Measurements from ENCODE around the gene HDAC9.

The HDAC9 gene

DNA sequence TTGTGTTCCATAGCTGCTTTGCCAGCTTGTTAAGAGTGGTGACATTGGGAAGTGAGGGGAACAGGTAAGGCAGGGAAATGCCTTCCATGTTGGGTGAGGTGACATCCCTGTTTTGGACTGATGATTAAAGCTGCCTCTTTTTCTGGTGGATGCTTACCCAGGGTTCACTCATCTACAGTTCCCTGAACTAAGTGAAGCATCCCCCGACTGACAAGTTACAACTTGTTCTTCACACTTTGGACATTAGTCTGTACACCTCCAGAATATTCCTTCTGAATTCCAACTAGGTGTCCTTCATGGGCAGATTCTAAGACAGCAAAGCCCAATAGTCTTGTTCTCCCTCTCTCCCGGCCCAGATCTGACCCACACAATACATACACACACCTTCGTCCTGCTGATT, 63.4 kb downstream of the HDAC9 start:
- DNase-seq = no peak

DNA sequence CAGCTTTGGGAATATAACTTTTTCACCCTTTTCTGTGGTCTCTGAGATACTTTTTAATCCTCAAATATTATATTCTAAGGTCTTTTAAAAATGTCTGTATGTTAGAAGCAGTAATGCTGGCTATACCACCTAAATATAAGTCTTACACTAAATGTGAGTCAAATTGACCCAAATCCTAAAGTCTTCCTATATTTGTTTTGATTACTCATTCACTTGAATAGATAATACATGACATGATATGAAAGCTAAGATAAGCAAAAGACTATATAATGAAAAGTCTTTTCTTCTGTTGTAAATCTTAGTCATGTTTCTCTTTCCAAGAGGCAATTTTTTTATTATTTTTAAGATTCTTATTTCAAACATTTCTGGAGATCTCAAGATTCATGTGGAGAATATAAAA, 64.2 kb downstream of the HDAC9 start:
- no peak for DNase-seq

DNA sequence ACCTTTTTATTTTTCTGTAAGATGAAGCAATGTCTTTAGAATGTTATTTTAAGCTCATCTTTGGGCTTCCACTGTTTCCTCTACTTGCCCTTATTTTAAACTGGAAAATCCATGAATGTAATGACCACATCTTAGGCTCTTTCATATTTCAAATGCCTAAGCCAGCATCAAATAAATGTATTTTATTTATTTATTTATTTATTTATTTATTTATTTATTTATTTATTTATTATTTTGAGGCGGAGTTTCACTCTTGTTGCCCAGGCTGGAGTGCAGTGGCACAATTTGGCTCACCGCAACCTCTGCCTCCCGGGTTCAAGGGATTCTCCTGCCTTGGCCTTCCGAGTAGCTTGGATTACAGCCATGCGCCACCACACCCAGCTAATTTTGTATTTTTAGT, 69.2 kb downstream of the HDAC9 start:
- DNase-seq = no peak

DNA sequence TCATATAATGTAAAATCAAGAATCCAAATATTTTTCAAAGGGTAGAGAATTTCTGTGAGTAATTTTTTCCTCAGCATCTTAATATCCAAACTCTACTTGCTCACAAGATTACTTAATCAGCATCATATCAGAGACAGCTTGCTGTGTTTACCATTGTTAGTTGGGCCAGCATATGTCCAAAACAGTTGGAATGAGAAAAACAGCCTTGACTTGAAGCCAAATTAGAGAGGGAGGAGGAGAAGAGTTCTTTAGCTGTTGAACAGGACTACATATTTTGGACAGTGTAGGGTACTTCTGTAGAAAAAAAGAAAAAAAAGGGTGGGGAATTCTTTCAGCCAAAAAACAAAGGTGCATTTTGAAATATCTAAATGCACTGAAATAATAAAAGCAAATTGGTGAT, 69.8 kb downstream of the HDAC9 start:
- DNase-seq = no peak

DNA sequence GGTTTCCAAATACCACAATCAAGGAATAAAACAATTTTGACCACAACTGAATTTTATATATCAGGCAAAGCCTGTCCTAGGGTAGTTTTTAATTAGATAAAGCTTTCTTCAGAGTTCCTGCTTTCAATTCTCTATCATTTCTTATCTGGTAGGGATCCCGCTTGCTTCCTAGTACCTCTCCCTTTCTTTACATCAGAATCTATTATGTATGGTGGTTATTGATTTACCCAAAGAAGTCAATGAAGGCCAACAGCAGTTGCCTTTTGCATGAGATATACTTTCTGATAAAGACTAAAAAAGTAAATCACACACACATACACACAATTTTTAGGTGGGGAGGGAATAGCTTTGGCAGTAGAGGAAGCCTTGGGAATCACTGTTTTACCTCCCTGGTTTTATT, 70.7 kb downstream of the HDAC9 start:
- no peak for DNase-seq

DNA sequence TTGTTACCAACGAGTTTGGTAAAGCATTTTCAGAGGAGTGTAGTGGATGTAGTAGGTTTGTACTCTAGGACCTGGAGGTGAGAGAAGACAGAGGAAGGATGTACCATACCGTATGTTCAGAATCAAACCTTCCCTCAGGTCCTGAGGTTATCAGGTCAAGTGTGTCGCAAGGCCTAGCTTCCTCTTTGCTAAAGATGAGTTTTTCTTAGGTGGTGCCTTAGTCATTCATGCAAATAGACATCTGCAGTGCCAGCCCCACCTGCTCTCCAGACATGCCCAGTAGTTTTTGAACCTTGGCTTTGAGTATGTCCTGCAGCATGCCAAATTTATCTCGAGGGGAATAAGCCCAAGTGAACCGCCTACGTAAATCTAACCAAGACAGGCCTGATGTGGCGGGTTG, 71.3 kb downstream of the HDAC9 start:
- no peak for DNase-seq

DNA sequence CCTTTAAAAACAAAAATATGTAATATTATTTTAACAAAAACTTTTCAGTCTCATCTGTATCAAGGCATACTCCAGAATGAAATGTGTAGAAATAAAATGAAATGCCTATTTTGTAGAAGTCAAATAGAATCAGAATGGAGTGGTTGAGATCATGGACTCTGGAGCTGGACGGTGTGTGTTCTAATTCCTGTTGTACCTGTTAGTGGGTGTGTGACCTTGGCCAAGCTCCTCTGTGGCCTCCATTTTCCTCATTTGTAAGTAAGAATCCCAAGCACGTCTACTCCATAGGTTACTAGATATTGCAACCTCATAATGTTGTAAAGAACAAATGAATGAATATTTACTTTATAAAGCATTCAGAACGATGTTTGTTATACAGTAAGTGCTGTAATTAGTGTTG, 74.9 kb downstream of the HDAC9 start:
- no peak for DNase-seq

DNA sequence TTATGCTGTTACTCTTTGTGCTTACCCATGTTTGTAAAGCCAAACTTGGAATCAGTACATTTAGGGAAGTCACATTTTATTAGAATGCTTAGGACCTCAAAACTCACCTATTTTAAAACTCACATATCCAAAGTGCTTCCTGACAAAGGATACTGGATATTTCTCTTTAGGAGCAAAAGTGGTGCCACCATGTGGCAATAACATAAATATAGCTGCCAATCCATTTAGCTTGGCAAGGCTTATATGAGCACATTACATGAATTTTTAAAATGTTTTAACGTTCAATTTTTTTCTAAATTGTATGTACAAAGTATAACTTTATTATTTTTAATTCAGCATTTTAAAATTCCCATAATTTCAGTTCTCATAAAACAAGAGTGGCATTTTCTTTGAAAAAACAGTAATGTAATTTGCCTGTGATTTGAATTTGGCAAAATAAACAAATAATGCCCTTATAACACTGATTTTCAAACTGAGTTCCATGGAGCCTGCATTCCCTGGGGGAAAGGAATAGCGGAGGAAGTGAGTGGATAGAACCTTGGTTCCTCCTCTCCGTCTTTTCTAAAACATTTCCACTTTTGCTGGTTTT, 75.4 kb downstream of the HDAC9 start:
- no peak for DNase-seq

DNA sequence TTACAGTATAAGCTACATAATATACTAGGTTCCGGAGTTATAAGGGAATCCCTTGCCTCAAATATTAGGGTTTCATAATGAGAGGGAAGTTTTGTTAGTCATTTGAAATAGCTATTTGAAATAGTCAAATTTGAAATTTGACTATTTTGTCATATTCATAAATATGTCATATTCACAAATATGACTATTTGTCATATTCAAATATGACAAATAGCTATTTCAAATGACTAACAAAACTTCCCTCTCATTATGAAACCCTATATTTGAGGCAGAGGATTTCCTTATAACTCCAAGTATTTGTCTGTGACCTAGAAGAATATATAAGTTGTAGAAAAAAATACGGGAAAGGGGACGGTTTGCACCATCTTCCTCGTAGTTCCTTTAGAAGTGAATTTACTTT, 76.6 kb downstream of the HDAC9 start:
- no peak for DNase-seq

DNA sequence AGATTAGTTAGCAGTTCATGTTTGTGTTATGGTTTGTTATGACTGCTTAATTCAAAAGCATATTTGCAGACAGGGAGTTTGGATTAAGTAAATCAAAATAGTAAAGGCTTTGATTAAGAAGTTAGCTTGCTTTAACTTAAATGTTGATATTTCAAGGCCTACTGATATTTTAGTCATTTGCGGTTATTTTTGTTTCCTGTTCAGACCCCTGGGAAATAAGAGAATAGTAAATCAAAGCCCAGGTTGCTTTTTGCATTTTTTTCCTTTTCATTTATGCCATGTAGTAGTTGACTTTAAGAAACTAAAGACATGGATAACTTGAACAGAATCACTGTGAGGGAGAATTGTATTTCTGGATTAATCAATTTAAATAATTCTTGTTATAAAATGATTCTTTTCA, 77.3 kb downstream of the HDAC9 start:
- DNase-seq = no peak

DNA sequence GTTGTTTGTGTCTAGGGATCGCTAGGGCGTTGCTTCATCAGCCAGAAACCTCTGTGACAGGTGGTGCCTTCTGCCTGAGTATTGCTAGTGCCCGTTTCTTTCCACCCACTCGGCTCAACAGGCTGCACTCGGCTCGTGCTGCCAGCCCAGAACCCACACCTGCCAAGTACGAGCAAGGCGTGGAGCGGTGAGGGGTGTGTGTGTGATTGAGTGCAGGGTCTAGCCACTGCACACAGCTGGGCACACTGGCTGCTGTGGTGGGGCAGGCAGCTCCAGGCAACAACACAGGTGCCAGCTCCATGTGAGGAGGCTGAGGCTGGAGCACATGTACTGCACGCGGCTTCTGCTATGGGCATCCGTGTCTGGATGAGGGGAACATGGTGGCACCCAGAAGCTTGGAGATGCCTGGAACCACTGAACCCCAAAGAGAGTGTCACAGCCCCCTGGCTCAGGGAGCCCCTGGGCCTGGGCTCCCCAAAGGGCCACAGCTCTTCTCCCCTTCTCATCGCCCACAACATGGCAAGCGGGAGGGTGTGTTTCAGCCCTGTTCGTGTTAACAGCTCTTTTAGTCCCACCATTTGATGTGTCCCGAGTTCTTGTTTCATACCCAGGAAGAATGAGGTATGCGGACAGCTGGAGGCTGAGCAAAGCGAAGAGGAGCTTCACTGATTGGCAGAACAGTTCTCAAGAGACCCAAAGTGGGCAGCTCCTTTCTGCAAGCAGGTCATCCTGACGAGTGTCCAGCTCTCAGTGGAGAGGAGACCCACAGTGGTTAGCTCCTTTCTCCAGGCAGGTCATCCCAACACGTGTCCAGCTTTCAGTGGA, 78.1 kb downstream of the HDAC9 start:
- DNase-seq = no peak

DNA sequence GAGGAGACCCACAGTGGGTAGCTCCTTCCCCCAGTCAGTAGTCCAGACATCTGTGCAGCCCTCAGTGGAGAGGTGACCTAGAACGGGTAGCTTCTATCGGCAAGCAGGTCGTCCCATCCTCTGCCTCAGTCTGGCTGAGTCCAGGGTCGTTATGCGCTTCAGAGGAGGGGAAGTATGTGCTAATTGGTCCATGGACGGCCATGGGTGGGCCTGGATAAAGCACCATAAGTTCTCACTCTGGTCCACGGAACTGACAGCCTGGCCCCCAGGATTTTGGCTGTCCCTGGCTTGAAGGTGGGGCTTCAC, 78.6 kb downstream of the HDAC9 start:
- DNase-seq = no peak

DNA sequence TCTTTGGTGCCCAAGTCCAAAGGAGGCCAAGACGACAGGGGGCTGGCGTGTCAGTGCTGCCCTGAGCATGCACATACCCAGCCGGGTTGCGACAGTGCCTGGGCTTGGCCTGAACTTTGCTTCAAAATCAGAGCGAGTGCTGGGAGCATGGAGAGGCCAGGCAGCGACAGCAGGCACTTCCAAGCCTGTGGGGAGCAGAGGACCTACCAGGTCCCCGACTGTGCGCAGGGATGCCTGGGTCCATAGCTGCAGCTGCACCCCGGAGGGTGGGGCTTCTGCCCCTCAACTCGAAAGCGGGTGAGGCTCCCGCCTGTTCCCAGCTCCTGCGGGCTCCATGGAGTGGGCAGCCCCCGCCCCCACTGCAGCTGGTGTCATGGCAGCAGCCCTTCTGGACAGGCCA, 79.1 kb downstream of the HDAC9 start:
- DNase-seq = no peak

DNA sequence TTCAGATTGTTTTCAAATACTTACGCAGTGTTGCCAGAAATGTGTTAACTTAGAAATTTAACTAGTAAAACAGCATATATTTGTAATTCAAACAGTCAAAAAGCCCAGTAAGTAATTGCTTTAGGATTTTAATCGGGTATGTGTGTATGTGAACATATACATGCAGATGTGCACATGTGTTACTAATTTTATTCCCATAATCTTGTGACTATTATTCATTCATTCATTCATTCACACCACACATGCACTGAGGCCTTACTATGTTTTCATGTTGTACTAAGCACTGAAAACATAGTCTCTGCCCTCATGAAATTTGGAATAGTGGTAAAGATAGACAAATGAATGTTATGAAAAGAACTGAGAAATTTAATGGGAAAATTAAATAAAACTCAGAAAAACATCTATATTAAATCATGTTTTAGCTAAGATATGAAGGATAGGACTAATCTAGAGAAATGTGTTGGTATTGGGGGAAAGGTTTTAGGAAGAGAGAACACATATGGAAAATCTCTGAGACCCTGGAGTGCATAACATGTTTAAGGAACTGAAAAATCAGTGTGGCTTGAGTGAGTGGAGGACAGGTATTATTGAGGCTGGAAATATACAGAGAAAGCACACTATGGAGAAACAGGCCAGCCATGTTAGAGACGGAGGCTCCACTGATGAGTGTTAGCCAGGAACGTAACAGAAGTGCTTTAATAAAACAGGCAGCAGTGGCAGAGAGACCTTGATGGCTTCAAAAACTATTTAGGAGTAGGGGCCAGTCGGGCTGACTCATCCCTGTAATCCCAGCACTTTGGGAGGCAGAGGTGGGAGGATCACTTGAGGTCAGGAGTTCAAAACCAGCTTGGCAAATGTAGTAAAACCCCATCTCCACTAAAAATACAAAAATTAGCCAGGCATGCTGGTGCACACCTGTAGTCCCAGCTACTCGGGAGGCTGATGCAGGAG, 80.3 kb downstream of the HDAC9 start:
- DNase-seq = no peak

DNA sequence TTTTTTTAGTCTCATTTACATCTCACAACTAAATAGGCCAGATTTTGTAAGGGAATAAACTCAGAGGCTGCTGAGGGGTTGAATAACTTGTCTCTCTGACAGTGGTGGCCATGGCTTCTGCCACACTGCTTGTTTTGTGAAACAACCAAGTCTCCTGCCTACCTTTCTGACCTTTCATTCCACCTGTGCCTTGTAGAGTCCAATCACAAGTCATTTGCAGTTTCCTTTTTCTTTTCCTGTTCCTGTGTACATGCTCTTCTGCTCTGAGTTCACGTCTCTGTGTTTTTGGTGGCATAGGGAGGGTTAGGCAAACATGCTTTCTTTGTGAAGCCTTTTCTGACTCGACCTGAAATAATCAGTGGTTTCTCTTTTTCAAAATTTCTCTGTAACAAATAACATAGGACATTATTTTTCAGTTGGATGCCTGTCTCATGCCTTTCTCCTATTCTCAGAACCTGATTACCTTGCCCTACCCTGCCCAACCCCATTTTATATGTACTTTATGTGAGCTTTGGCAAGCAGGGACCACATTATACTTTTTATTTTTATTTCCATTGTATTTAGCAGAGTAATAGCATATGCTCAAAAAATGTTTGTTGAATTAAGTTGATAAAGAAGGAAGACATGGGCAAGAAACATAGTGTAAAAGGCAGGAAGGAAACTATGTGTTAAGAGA, 81.7 kb downstream of the HDAC9 start:
- no peak for DNase-seq

DNA sequence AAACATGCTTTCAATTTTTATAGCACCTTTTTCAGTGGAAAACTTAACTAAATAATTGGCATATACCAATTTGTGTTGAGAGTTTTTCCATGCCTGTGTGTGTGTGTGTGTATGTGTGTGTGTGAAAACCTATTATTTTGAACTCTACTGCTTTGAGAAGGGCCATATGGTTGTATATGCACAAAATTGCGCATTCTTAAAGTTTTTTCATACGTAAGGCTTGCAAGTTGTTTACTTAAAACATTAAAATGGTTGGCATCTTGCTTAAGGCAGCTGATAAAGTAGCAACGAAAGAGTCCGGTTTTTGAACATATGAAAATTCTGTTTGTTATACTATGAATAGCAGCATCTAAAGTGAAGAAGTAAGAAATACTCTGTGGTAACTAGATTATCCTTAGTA, 84.1 kb downstream of the HDAC9 start:
- no peak for DNase-seq

DNA sequence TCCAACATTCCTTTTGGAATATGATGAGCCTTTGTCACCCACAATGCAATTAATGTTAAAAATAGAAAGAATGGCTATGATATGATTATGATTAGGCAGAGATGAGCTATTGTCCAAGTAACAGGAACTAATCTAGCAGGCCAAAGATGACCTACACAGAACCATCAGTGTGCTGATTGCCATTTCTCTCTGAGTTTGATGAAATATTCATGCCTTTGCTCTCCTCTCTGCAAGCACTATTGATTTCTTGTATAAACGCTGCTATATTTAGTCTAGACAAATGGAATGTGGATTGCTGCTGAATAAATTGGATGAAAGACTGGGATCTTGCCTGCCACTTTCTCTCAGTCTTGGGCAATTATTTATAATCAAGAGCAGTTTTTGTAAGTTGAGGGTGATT, 85.4 kb downstream of the HDAC9 start:
- DNase-seq = no peak

DNA sequence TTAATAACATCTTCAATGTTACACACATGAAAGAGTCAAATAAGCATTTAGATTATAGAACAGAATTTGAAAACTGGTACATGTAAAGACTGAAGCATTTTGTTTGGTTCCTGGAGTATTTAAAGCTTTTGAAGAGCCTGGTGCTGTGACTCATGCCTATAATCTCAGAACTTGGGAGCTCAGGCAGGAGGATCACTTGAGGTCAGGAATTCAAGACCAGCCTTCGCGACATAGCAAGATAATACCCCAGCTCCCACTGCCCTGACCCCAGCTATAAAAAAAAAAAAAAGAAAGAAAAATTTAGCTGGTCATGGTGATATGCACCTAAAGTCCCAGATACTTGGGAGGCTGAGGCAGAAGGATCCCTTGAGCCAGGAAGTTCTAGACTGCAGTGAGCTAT, 87.8 kb downstream of the HDAC9 start:
- DNase-seq = no peak

DNA sequence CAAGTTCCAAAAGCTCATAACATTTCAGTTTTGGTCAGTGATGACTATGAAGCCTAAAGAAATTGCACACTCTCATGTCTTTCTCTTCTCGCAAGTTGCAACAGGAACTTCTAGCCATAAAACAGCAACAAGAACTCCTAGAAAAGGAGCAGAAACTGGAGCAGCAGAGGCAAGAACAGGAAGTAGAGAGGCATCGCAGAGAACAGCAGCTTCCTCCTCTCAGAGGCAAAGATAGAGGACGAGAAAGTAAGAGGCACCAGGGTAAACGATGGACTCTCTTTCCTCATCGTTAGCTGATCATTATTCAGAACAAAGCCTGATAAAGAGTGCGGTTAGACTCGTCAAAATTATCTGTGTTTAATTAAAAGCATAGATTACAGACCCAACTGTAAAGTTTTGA, 94.7 kb downstream of the HDAC9 start:
- DNase-seq = no peak

DNA sequence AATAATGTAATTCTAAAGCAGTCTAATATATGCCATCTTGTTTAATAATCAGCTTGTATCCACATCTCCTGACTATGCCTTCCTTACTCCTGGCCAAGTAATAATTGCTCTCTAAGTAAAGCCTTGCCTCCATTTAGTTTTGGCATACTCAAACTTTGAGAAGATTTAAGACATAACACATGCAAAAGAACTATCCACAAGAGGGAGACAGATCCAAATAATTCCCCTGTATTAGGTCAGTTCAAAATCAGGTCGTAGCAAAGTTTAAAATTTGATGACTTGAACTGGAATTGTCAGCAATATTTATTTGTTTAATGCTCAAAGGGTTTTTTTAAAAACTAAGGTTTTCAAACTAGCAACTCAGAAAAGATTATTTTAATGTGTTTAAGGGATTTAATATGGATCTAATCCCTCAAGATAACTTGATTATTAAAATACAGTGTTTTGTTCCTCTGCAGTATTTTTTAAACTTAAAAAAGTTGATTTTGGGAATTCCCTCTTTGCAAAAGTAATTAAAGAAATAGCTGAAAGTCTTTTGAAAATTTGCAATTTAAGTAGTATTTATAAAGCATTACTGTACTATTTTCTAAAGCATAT, 95.3 kb downstream of the HDAC9 start:
- DNase-seq = peak; percentile 9

DNA sequence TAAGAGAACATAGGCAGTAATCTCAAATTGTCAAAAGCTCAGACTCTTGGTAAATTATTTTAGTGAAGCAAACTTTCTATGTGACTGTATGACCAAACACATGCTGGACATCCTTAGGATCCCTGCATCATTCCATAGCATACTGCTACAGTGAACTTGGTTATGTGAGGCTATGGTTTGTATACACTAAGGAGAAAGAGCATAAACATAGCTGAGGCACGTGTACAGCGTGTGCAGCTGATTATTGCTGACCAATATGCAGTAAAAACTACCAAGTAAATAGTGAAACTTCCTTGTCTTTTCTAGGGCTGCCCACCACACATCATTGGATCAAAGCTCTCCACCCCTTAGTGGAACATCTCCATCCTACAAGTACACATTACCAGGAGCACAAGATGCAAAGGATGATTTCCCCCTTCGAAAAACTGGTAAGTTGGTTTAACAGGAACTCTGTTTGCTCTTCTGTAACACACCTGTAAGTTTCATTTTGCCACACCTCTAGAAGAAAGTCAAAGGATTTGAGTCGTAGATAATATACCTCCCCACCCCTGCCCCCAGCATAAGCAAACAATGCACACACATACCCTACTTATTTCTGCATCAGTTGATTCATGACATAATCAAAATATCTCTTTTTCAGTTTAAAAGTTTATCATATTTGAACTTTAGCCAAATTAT, 98.2 kb downstream of the HDAC9 start:
- DNase-seq = no peak

DNA sequence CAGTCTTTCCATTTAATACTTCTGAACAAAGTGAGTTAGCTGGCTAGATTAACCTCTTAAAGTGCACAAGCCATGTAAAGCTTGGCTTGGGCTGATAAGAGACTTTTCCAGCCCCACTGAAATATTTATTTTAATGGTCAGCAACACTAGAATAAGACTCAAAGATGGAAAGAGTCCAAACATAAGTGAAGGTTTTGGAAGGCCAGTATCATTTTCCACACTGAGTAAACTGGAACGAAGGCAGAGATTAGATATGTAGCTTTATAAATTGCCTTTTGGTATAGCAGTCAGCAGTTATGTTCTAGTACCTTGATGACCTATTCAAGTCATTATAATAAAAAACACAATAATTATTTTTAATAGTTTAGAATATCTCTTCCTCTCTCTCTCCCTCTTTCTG, 102.2 kb downstream of the HDAC9 start:
- DNase-seq = no peak
